GM18508 (cell line): ENCODE data around the gene PITX2.

Experiments
- ATAC-seq: cut with Tn5 transposase; IDR thresholded peaks from one replicate; pipeline ENCODE4 v1.9.1; 2021; ENCODE audit warnings: moderate number of reproducible peaks; ENCODE audit not compliant: insufficient read depth, unreplicated experiment

PITX2 gene

DNA sequence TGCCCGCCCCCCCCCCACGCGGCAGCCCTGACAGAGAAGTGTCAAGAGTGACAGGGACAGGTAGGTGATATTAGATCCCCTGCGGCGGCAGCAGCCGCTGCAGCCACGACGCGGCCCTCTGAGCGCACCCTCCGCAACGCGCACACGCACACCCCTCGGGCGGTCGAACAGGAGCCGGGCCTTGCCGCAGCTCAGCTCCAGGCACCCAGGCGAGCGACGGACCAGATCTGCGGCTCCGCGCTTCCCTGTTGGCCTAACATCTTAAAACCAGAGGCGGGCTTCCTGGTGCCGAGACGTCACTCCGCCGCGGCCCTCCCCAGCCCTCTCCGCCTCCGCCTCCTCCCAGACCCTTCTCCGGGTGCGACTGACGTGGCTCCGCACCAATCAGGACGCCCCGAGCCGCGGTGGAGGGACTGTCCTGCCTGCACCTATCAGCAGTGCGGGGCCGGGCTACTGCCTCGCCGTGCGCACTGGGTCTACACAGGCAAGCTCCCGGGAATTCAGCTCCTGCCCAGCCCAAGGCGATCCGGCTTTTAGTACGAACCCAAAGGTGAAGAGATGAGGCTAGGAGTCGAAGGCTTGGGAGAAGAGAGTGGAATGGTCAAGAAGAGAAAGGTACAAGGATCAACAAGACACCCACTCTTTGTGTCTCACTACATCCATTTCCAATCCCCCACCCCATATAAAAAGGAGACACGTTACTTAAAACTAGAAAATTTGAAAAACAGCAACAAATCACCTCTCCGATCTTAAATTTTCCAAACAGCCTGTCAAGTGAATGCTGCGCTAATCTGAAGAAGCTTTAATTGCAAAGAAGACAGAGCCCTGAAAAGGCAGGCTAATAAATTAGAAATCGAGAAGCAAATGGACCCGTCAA is at the start of gene PITX2:
Gene PITX2 (minus strand): TSS at position 237 of the 877 bp plus-strand sequence. CDS start 617 bp downstream, outside the sequence.
- ATAC-seq, result peak; percentile 88

DNA sequence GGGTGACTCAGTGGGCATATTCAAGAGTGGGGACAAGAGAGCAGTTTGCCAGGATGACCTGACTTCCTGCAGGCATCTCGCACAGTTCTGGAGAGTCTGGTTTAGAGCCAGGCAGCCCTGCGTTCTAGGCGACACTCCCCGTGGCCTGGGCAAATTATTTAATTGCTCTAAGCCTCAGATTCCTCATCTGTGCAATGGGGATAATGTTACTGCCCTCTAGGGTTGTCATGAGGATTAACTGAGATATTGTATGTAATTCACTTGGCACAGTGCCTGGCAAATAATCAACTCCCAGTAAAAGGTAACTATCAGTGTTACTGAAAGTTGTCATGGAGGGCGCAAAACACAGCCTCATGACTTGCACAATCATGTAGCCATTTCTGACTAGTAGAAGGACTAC is 48.8 kb upstream of the PITX2 start:
- ATAC-seq, result no peak

DNA sequence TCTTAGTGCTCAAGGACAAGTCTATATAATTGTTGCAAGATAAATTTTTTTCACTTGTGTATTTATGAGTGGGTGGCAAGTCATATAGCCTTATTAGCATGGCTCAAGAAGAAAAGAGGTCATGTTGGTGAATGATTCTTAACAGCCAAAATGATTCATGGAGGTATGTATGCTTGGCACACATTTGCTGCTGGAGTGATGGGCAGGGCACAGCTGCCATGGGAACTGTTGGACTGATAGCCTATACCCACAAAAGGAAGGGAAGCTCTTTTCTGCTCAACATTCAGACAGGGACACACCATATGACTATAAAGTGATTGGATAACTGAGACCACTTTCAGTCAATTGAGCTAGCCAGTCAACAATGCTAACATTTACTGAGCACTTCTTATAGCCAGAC is 46.8 kb upstream of the PITX2 start:
- no peak for ATAC-seq

DNA sequence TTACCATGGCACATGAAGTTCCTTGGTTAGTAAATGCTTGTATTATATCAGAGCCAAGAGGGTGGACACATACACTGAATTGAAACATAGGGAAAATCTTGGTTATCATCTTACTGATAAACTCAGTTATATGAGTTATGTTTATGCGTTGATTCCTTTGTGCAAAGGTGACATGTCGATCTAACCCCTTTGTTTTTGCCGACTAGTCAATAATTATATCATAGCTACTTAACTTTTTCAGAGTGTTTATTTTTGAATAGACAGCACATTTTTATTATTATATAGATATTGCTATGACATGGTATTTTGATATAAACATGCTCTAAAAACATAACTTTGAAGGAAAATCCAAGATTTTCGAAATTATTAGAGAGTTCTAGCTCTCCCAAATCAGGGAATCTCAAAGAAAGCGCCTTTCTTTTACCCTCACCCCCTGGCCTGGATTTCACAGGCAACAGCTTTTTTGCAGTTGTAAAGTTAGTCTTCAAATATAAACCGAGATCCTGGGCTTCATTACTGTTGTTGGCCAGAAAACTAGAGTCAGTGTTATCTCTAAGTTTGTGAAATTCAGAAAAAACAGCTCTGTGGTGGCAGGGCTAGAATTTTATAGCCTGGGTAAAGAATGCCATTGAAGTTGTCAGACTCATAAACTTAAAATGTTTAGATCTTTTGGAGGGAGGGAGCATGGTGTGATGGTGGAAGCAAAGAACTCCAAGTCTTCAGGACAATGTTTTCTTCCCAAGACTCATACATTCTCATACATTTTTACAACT is 45.8 kb upstream of the PITX2 start:
- ATAC-seq, result no peak

DNA sequence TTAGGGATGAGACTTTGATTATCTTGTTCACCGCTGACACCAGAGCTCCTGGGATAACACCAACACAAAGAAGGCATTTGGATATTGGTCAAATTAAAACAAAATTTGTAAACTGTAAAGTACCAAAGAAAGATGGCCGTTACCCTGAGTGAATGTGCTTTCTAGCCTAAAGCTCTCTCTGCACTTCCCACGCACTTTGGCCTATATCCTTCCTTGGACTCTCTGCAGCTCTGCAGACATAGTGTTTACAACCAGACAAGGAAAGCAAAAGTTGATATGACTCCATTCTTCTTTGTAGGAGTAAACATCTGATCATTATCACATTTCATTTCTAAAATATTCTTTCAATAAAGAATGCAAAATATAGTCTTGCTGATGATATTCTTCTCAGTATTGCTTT is 44.8 kb upstream of the PITX2 start:
- ATAC-seq, result no peak

DNA sequence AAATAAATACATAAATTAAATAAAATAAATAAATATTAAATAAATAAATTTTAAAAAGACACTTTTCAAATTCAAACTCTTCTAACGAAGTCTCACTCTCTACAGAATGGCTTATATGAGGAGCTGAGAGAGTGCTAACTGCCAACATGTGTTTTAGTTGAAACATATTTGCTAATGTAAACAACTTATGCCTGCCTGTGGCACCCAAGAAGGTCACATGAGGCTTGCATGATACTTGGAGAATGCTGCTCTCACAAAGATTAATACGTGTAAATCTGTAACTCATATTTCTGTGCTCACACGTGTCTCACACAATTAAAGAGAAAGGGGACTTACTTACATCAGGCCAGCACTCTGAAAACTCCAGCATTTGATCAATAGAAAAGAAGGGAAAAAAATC is 43.2 kb upstream of the PITX2 start:
- ATAC-seq, result no peak

DNA sequence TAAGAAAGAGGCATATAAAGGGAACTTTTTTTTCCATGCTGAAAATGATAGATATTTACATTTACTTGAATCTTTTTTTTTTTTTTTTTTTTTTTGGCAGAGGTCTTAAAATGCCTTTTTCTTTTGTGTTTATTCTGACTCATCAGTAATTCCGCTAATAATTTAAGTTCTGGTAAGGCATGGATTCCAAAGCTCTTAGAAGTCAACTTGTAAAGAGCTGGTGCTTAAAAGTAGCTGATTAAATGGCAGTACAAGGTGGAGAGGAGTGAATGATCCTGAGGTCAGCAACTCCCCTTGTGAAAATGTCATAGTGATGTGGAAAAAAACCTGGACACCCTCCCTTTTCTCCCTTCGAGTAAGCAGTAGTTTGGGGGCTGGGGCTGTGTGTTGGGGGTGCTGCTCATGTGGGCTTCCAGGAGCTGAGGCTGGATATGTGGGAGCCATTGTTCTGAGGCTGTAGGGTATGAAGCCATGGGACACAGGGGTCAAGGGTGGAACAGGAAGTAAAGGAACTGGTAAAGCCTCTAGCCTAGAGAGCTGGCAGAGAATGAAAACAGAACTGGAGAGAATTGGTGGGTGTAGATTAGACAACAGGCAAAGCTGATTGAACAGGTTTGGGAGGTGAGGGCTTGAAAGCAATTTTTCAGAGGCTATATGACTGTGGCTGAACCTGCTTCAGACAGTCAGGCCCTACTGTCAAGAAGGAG is 41.0 kb upstream of the PITX2 start:
- no peak for ATAC-seq

DNA sequence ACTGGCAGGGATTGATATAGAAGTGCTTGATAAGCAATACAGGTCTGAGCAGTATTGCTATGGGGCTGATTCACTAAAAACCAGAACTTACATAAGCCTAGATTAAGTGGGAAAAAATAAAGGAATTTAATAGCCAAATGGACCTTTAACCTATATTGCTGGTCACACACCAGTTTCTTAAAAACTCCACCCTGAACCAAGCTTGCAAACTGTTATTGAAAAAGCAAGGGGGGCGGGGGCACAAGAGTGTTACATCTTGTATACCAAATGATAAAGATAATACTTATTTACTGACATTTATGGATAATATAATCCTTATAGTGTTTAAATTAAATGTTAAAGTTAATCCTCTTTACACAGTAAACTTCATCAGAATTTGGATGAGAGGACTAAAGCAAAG is 40.3 kb upstream of the PITX2 start:
- no peak for ATAC-seq

DNA sequence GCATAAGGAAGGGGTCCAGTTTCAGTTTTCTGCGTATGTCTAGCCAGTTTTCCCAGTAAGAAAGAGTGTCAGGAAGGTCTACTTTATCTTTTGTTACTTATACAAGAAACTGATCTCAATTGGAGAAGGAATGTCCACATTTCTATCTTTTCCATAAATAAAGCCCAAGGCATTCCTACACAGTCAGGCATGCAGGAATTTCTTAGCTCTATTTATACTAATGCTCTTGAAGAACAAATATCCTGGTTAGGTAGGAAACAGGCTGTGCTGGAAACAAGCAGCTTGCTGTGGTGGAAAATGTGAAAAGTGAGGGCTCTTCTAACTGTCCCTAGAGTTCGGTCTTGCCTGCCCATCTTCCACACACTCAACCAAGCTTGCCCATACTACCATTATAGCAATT is 37.9 kb upstream of the PITX2 start:
- ATAC-seq, result no peak

DNA sequence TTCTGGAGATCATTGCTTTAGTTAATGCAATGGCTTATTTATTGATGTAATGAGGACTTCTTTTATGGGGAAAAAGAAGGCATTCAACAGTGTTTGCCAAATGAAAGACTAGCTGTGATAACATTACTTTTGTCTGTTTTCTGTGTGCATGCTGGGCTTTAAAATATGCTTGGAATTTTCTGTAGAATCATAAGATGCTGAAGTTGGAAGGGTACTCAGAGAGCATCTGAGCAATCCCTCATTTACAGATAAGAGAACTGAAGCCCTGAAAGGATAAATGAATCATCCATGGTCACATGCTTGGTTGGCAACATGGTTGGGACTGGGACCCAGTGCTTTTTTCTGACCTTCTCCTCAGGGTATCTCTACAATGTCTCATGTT is 31.4 kb upstream of the PITX2 start:
- ATAC-seq, result no peak

DNA sequence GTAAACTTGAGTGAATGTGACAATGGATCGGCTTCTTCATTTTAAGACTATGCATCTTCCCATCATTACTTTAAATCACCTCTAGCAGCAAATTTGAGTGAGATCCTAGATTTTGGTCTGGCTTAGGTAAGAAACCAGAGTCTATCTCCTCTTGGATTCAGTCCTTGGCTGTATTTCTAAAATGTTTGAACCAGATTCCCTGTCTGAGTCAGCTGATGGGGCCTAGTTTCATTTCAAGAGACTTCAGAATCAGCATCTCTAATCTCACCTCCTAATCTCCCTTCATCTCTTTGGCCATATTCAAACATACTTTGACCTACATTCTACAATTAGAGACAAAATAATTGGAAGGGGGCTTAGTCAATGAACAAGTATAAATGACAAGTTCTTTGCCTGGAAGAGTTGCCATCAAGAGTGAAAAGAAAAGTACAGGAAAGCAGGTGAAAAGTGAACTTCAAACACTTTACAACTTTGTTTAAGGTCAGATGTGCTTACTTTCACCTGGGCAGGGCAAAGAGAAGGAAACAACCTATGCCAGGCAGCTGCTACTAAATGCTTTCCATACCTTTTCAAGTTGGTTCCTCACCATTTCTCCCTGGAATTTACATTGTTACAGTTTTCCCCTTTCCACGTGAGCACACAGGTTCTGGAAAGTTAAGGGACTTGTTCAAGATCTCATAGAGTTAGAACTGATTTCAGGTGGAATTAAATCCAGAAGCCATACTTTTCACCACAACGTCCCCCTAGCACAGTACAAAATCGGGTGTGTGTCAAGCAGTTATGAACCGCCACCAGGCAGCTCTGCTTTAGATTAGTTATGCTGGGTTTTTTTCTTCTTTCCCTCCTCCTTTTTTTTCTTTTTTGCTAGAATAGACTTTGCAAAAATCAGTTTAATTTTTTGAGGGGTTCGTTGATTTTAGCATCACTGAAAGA is 30.7 kb upstream of the PITX2 start:
- ATAC-seq, result no peak

DNA sequence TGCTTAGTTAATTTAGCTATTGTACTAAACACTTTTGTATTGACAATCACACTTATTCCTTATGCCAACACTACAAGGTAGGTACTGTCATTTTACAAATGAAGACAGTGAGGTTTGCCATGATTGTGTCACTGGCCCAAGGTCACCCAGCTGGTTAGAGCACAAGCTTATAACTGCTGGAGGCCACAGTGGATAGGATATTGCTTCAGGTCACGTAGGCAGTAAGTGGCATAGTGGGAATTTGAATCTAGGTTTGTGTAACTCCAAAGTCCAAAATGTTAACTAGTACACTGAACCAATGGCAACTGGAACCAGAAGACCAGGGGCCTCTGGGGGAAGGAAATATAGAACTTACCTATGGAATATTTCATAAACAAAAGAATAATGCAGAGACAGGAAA is 21.1 kb upstream of the PITX2 start:
- ATAC-seq, result no peak

DNA sequence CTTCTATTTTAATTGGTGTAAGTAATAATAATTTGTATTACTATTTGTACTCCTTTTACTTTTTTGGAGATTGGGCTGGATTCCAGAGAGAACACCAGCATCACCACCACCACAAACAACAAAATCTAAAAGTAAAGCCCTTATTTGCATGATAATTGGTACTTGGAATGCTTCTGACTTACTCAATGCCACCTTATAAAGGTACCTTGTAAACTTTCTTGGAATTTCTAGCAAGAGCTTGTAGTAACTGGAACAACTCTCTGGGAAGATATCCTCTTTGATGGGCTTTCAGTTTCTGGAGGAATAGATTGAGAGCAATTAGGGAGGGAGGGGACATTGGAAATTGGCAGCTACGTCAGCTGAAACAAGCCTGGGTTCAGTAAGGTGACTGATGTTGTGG is 20.2 kb upstream of the PITX2 start:
- ATAC-seq, result no peak

DNA sequence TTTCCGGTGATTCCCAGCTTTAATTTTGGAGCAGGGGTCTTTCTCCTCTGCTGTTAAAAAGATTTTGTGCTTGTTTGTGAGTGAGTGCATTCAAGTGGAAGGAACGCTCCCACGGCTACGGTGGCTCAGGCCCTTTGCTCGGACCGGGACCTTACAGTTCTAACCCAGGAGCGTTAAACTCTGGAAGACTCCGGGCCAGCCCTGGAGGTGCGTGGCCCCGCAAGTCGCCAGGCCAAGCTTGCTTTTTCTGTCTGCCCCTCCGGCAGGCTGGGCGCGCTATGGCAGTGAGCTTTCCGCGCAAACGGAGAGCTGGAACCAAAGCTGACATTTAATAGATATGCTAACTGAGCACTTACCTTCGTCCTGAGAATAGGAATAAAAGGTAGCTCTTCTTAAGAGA is 18.3 kb upstream of the PITX2 start:
- no peak for ATAC-seq

DNA sequence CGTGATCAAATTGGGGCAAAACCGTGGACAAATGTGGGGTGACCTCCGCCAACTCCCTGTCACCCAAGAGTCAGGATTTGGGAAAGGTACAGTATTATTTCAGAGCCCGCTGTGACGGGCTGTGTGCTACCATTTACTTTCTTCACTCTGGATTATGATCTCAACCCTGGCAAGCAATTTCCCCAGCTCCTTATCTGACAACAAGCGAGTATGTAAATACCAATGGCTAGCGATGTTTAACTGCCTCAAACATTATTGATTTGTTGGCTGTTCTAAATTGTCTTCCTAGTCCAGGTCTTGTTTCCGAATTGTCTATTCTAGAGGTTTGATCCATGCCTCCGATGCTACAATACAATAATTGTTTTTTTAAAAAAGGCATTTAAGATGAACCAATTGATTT is 17.7 kb upstream of the PITX2 start:
- ATAC-seq, result no peak

DNA sequence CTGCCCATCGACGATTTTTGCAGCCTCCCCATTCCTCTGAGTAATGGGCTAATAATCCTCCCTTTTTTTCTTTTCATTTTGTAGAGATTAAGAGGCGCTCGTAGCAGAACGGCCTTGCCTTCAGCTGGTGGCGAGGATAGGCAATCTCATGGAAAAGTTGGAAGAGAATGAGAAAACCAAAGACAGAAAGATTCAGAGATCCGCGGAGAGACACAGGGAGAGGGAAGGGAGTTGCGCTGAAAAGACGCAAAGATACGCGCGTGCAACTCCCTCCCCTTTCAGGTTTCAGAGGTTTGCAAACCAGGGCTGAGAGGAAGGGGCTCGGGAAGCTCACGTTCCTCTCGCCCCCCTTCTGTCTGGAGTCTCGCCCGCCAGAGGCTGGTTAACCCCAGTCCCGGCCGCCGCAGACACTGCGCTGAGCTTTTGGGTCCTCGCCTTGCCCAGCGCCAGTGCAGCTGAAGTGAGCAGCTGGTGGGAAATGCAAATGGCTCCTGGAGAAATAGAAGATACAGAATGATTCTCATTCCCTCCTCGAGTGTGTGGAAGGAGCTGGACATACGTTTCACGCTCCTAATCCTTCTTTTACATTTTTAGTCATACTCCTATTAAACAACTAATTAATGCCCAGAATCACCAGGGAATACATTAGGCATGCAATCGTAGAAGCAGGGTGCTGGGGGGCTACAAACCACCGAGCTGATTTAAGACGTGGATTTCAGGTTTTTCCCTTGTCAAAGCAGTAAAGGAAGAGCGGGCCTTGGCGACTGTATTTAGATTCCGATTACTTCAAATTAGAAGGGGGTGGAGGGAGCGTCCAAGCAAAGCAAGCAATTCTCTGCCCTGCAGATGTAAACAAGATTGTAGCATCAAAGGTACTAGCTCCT is 16.6 kb upstream of the PITX2 start:
- ATAC-seq, result no peak

DNA sequence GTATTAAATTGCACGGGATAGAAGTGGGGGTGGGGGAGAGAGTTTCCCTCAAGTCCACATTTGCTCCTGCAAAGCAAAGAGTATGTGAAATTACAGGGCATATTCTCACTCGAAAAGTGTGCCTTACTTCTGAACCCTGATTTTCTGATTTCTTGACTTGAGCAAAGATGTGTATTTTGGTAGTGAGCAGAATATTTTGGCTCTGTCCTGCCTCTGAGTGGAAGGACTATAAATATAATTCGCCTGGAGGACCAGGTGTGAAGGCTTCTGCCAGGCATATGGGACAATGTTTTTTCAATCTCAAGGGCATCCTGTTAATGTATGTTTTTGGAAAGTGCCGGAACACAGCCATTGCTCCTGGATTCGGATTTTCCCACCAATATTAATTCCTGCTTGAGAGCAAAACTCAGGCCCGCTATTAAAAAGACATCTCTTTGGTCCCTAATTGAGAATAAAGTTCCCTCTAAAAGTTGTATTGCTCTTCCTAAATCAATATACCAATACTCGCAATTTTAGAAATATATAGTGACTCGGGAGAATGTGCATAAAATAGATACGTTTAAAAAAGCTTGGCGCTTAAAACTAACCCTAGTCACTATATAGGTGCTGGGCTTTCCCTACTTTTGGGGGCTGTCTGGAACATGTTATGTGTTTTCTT is 15.3 kb upstream of the PITX2 start:
- no peak for ATAC-seq

DNA sequence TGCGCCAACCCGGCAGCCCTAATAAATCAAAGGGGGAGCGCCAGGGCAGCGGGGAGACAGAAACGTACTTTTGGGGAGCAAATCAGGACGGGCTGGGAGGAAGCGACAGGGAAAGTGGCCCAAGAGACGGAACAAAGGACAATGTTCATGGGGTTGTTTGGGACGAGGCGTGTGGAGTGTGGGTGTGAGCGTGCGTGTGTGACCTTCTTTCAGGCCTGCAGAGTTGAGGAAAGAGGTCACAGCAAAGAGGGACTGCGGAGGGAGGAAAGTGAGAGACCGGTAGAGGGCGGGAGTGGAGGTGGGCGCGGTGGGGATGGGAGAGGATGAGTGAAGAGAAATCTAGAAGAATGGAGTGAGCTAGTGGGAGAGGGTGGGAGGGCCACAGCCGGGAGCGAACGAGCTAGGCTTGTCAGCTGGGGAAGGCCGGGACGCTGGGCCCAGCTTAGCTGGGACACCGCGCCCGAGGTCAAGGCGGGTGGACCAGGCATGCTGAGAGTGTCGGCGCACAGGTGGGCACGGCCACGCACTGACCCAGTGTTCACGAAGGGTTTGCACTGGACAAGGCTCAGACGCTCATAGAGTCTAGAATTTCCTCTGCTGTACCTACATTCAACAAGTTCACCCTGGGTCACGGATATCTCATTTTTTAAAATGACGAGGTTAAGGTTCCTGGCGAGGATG is 14.7 kb upstream of the PITX2 start:
- ATAC-seq, result no peak
